CD8-positive, alpha-beta memory T cell (primary cell): ENCODE results near the gene B3GALT5. TPM values are rescaled to one million over a fixed set of nuclear protein-coding genes. Genes with fewer than 3 reads are reported as not detected.
"Not testable (repeated sequence)": the region's sequence is repeated elsewhere in the genome, so short reads cannot be mapped to it uniquely, and the experiment has no call there.

Experiments used
- CTCF ChIA-PET: fragments of 350-600 bp; sonication (Branson Sonifier 250); formaldehyde crosslinking; loops from one replicate; lab custom pipeline; 2021; ENCODE audit warnings: antibody characterized with exemption; lab: Charles Lee
- POLR2A ChIA-PET: fragments of 350-600 bp; sonication (Branson Sonifier 250); formaldehyde crosslinking; loops from one replicate; lab custom pipeline; 2021; ENCODE audit warnings: antibody characterized with exemption; lab: Charles Lee
- DNase-seq, 5 donors: peaks; one replicate each; pipeline versions ENCODE4 v3.0.0 to v3.0.0-alpha.2; 2020 to 2022; ENCODE audit warnings: mixed read lengths in 1 of 5
- H3K27ac ChIP-seq: one replicate; pipeline ENCODE4 v1.7.0; 2013; ENCODE audit warnings: low read depth, mild to moderate bottlenecking, low read length, moderate library complexity
- H3K27me3 ChIP-seq: 2 replicates; pipeline ENCODE4 v1.7.0; 2013; ENCODE audit warnings: low read length, mild to moderate bottlenecking; ENCODE audit not compliant: insufficient read depth, poor library complexity, severe bottlenecking
- H3K36me3 ChIP-seq: 2 replicates; pipeline ENCODE4 v1.7.0; 2013; ENCODE audit warnings: mild to moderate bottlenecking, low read length, moderate library complexity; ENCODE audit not compliant: insufficient read depth
- H3K4me1 ChIP-seq: 2 replicates; pipeline ENCODE4 v1.7.0; 2013; ENCODE audit warnings: mild to moderate bottlenecking, low read length, moderate library complexity; ENCODE audit not compliant: insufficient read depth
- H3K4me3 ChIP-seq: 2 replicates; pipeline ENCODE4 v1.7.0; 2013; ENCODE audit warnings: mild to moderate bottlenecking, low read length
- H3K9me3 ChIP-seq: 2 replicates; pipeline ENCODE4 v1.7.0; 2013; ENCODE audit warnings: mild to moderate bottlenecking, low read length
- H3K27ac Mint-ChIP-seq, 8 donors: one replicate each; pipeline ENCODE4 v1.8.0; 2020 to 2021; ENCODE audit warnings: mixed read lengths in 8 of 8, mild to moderate bottlenecking in 6 of 8, inconsistent platforms in 3 of 8, moderate library complexity in 3 of 8
- H3K27me3 Mint-ChIP-seq, 2 donors: one replicate each; pipeline ENCODE4 v1.8.0; 2020 to 2021; ENCODE audit warnings: mixed read lengths in 2 of 2, mild to moderate bottlenecking in 1 of 2, moderate library complexity in 1 of 2
- H3K36me3 Mint-ChIP-seq, 3 donors: one replicate each; pipeline ENCODE4 v1.8.0; 2020 to 2021; ENCODE audit warnings: mixed read lengths in 3 of 3, inconsistent platforms in 1 of 3, mild to moderate bottlenecking in 1 of 3
- H3K4me1 Mint-ChIP-seq, 3 donors: one replicate each; pipeline ENCODE4 v1.8.0; 2020 to 2021; ENCODE audit warnings: mixed read lengths in 3 of 3, inconsistent platforms in 1 of 3, mild to moderate bottlenecking in 1 of 3
- H3K4me3 Mint-ChIP-seq, 7 donors: one replicate each; pipeline ENCODE4 v1.8.0; 2020 to 2021; ENCODE audit warnings: mixed read lengths in 7 of 7, mild to moderate bottlenecking in 6 of 7, moderate library complexity in 4 of 7, inconsistent platforms in 2 of 7
- H3K9me3 Mint-ChIP-seq, 5 donors: one replicate each; pipeline ENCODE4 v1.8.0; 2020 to 2022; ENCODE audit warnings: mixed read lengths in 5 of 5, mild to moderate bottlenecking in 3 of 5, moderate library complexity in 2 of 5, inconsistent platforms in 1 of 5
- polyA plus RNA-seq: library from polyadenylated mRNA; unstranded; fragments of 300-500 nt; fragmentation: Illumina TruSeq; gene quantifications from one replicate; pipeline ENCODE4 v1.2.3, GENCODE V29; 2021
- total RNA-seq, 2 experiments: library from RNA; stranded (reverse); gene quantifications; one replicate each; pipeline ENCODE4 v1.2.3, GENCODE V29; 2021

B3GALT5 gene
- total and polyA plus RNA-seq, 3 experiments from 2014 or later = not detected

- CTCF ChIA-PET = no interaction called here
- H3K4me1 Mint-ChIP-seq = no peaks in the 10 kb centered on the region
Measured at GRCh38 chr21:39685991-39686390, 73.3 kb downstream of the B3GALT5 start.

GRCh38 chr21:39686646-39687468 lies 74.1 kb downstream of the B3GALT5 start:
- H3K27ac Mint-ChIP-seq = no peak overlapping the region
- H3K4me1 Mint-ChIP-seq = no peaks in the 10 kb centered on the region
- H3K9me3 Mint-ChIP-seq = peaks cover 0 to 8% (median 4%) of the 10 kb centered on the region in 5 donors
- no peaks in the 10 kb centered on the region for H3K27me3 Mint-ChIP-seq
- no peak overlapping the region for H3K27ac ChIP-seq
- H3K27me3 ChIP-seq = no peaks in the 10 kb centered on the region
- H3K4me3 ChIP-seq = no peak overlapping the region
- H3K4me1 ChIP-seq = no peaks in the 10 kb centered on the region
- H3K4me3 Mint-ChIP-seq = no peak overlapping the region
- CTCF ChIA-PET = no interaction called here
- no peaks in the 10 kb centered on the region for H3K36me3 Mint-ChIP-seq
- no peaks in the 10 kb centered on the region for H3K9me3 ChIP-seq
- DNase-seq = no peak
- POLR2A ChIA-PET = no interaction called here
- no peaks in the 10 kb centered on the region for H3K36me3 ChIP-seq

More at GRCh38 chr21:39685991-39686390, 73.3 kb downstream of the B3GALT5 start:
- H3K36me3 Mint-ChIP-seq = no peaks in the 10 kb centered on the region
- peaks cover 0 to 10% (median 4%) of the 10 kb centered on the region in 5 donors for H3K9me3 Mint-ChIP-seq
- Histone ChIP-seq H3K4me1 (no peaks in the 10 kb centered on the region), H3K4me3 (no peak overlapping the region), H3K9me3 (no peaks in the 10 kb centered on the region), H3K36me3 (no peaks in the 10 kb centered on the region), H3K27ac (no peak overlapping the region), H3K27me3 (no peaks in the 10 kb centered on the region)
- no peak overlapping the region for H3K27ac Mint-ChIP-seq
- POLR2A ChIA-PET = no interaction called here
- H3K4me3 Mint-ChIP-seq = no peak overlapping the region
- DNase-seq = no peak
- no peaks in the 10 kb centered on the region for H3K27me3 Mint-ChIP-seq

- CTCF ChIA-PET = no interaction called here
- no peaks in the 10 kb centered on the region for H3K9me3 ChIP-seq
Measured at GRCh38 chr21:39688010-39688409, 75.3 kb downstream of the B3GALT5 start.

GRCh38 chr21:39689860-39690259 lies 77.1 kb downstream of the B3GALT5 start:
- CTCF ChIA-PET, H3K36me3 ChIP-seq, H3K9me3 ChIP-seq, H3K27me3 Mint-ChIP-seq, H3K27ac ChIP-seq, H3K36me3 Mint-ChIP-seq, H3K9me3 Mint-ChIP-seq, DNase-seq, H3K4me3 Mint-ChIP-seq, POLR2A ChIA-PET, H3K27me3 ChIP-seq, H3K4me3 ChIP-seq, H3K4me1 ChIP-seq, H3K4me1 Mint-ChIP-seq: not testable (repeated sequence)
- H3K27ac Mint-ChIP-seq = peak overlapping the region in 1 of 8 donors; percentile 21

More at GRCh38 chr21:39688010-39688409, 75.3 kb downstream of the B3GALT5 start:
- H3K4me3 ChIP-seq = no peak overlapping the region
- Mint-ChIP-seq H3K27ac (no peak overlapping the region), H3K36me3 (no peaks in the 10 kb centered on the region), H3K27me3 (no peaks in the 10 kb centered on the region), H3K4me1 (no peaks in the 10 kb centered on the region), H3K4me3 (no peak overlapping the region), H3K9me3 (peaks cover 0 to 5% (median 4%) of the 10 kb centered on the region in 5 donors)
- no peaks in the 10 kb centered on the region for H3K4me1 ChIP-seq
- H3K27me3 ChIP-seq = no peaks in the 10 kb centered on the region
- no peaks in the 10 kb centered on the region for H3K36me3 ChIP-seq
- no peak for DNase-seq
- H3K27ac ChIP-seq = no peak overlapping the region
- POLR2A ChIA-PET = no interaction called here

- H3K4me3 ChIP-seq = no peak overlapping the region
- no peaks in the 10 kb centered on the region for H3K27me3 ChIP-seq
- ChIA-PET CTCF (no interaction called here), POLR2A (no interaction called here)
- H3K27ac ChIP-seq = no peak overlapping the region
- Mint-ChIP-seq H3K27me3 (peaks cover 0 to 2% of the 10 kb centered on the region in 2 donors), H3K4me3 (no peak overlapping the region), H3K4me1 (no peaks in the 10 kb centered on the region), H3K9me3 (peaks cover 0 to 4% (median 0%) of the 10 kb centered on the region in 5 donors), H3K27ac (no peak overlapping the region), H3K36me3 (no peaks in the 10 kb centered on the region)
- H3K36me3 ChIP-seq = no peaks in the 10 kb centered on the region
- no peaks in the 10 kb centered on the region for H3K9me3 ChIP-seq
- DNase-seq = no peak
- no peaks in the 10 kb centered on the region for H3K4me1 ChIP-seq
Measured at GRCh38 chr21:39690454-39690853, 77.7 kb downstream of the B3GALT5 start.

GRCh38 chr21:39694750-39695149 lies 82.0 kb downstream of the B3GALT5 start:
- peaks cover 0 to 2% (median 0%) of the 10 kb centered on the region in 5 donors for H3K9me3 Mint-ChIP-seq

GRCh38 chr21:39696196-39696595 lies 83.5 kb downstream of the B3GALT5 start:
- DNase-seq = no peak
- Mint-ChIP-seq H3K4me3 (no peak overlapping the region), H3K27me3 (peaks cover 0 to 2% of the 10 kb centered on the region in 2 donors), H3K27ac (no peak overlapping the region), H3K4me1 (no peaks in the 10 kb centered on the region), H3K36me3 (no peaks in the 10 kb centered on the region), H3K9me3 (peaks cover 0 to 2% (median 0%) of the 10 kb centered on the region in 5 donors)
- Histone ChIP-seq H3K4me3 (no peak overlapping the region), H3K27me3 (no peaks in the 10 kb centered on the region), H3K9me3 (no peaks in the 10 kb centered on the region), H3K27ac (no peak overlapping the region), H3K4me1 (no peaks in the 10 kb centered on the region), H3K36me3 (no peaks in the 10 kb centered on the region)
- CTCF ChIA-PET = no interaction called here
- POLR2A ChIA-PET = no interaction called here

More at GRCh38 chr21:39694750-39695149, 82.0 kb downstream of the B3GALT5 start:
- Histone ChIP-seq H3K27me3 (no peaks in the 10 kb centered on the region), H3K4me1 (no peaks in the 10 kb centered on the region), H3K4me3 (no peak overlapping the region), H3K36me3 (no peaks in the 10 kb centered on the region), H3K27ac (no peak overlapping the region), H3K9me3 (no peaks in the 10 kb centered on the region)
- DNase-seq = no peak
- CTCF ChIA-PET = no interaction called here
- POLR2A ChIA-PET = no interaction called here
- Mint-ChIP-seq H3K4me1 (no peaks in the 10 kb centered on the region), H3K36me3 (no peaks in the 10 kb centered on the region), H3K4me3 (no peak overlapping the region), H3K27ac (no peak overlapping the region), H3K27me3 (peaks cover 0 to 2% of the 10 kb centered on the region in 2 donors)

GRCh38 chr21:39696618-39697017 lies 83.9 kb downstream of the B3GALT5 start:
- Histone ChIP-seq H3K27me3 (no peaks in the 10 kb centered on the region), H3K27ac (no peak overlapping the region), H3K4me1 (no peaks in the 10 kb centered on the region), H3K36me3 (no peaks in the 10 kb centered on the region), H3K4me3 (no peak overlapping the region), H3K9me3 (no peaks in the 10 kb centered on the region)
- Mint-ChIP-seq H3K4me1 (no peaks in the 10 kb centered on the region), H3K36me3 (no peaks in the 10 kb centered on the region), H3K9me3 (peaks cover 0 to 2% (median 0%) of the 10 kb centered on the region in 5 donors), H3K27me3 (peaks cover 0 to 2% of the 10 kb centered on the region in 2 donors), H3K4me3 (no peak overlapping the region), H3K27ac (no peak overlapping the region)
- DNase-seq = no peak
- POLR2A ChIA-PET = no interaction called here
- CTCF ChIA-PET = no interaction called here
